Measurements from ENCODE around the gene PLP2.
A peak's percentile ranks its signal among the peaks of the same experiment; 100 is the strongest.
"Not testable (repeated sequence)": the region's sequence is repeated elsewhere in the genome, so short reads cannot be mapped to it uniquely, and the experiment has no call there.

PLP2 gene, protein sequence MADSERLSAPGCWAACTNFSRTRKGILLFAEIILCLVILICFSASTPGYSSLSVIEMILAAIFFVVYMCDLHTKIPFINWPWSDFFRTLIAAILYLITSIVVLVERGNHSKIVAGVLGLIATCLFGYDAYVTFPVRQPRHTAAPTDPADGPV

DNA sequence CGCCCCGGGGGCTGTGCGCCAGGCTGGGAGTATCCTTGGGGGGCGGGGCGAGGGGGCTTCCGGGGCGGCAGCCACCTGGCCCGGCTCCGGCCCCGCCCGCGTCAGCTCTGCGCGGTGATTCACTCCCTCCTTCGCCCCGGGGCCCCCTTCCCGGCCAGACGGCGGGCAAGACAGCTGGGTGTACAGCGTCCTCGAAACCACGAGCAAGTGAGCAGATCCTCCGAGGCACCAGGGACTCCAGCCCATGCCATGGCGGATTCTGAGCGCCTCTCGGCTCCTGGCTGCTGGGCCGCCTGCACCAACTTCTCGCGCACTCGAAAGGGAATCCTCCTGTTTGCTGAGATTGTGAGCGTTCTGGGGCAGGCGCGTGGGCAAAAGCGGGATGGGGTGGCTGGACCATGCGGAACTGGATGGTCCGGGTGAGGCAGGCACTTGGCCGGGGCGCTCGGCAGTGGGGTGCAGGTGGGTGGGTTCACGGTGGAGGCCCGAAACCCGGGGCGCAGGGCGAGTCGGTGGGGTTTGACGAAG, at the start of gene PLP2:
PLP2 (plus strand) TSS at position 147 of the 528 bp plus-strand sequence; CDS start at position 250, 103 bp downstream.
- DNase-seq (ENCODE audit: low read depth in 3 of 3): peak in 2 of 3 donors; percentile 65 to 69

DNA sequence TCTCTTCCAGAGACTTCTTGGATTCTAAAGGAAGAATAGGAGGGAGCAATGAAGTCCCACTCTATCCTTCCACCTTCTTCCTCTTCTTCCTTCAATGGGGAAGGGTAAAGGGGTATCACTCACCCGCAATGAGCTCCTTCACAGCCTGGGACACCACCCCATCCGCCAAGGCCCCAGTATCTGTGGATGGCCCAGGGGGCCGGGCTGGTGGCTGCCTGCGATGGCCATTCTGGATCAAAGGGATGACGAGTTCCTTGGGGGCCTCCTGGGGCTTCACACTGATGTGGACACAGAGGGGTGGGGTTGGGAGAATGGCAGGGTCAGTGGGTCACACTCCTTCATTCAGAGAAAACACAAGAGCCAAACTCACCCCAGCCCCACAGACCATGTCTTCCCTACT, 49.2 kb upstream of the PLP2 start:
- DNase-seq (ENCODE audit: low read depth in 3 of 3): no peak

DNA sequence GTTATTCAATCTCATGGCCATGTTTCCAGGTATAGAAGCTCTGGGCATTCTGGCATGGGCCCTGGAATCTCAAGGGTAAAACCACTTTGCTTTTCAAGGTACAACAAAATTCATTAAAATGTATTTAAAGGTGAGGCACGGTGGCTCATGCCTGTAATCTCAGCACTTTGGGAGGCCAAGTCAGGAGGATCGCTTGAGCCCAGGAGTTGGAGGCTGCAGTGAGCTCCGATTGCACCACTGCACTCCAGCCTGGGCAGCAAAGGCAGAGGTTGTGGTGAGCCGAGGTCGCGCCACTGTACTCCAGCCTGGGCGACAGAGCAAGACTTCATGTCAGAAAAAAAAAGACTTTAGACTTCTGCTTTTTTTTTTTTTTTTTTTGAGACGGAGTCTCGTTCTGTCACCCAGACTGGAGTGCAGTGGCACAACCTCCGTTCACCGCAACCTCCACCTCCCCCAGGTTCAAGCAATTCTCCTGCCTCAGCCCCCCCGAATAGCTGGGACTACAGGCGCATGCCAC, 43.9 kb upstream of the PLP2 start:
- not testable (repeated sequence) for DNase-seq (ENCODE audit: low read depth in 3 of 3)

DNA sequence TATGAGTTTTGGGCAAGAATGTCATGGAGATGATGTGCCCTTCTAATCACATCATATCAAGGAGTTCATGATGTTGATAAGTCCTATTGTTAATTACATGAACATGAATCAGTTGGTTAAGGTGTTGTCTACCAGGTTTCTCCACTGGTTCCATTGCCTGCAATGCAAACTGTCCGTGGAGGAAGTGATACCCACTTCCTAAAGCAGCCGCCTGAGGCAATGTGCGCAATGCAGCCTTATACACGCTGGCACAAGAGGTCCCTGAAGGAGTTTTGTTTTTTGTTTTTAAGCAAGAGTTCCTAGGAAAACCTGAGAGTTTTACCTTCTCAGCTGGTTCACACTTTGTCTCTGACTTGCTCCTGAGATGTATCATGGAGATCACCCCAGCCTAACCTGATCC, 42.3 kb upstream of the PLP2 start:
- DNase-seq (ENCODE audit: low read depth in 3 of 3): no peak

GRCh38 chrX:49132275-49132674, 39.4 kb upstream of the PLP2 start:
- not testable (repeated sequence) for DNase-seq (ENCODE audit: low read depth in 3 of 3)

GRCh38 chrX:49133759-49134158, 37.9 kb upstream of the PLP2 start:
- DNase-seq (ENCODE audit: low read depth in 3 of 3): no peak

GRCh38 chrX:49137492-49137891, 34.2 kb upstream of the PLP2 start:
- no peak for DNase-seq (ENCODE audit: low read depth in 3 of 3)

GRCh38 chrX:49139713-49140112, 32.0 kb upstream of the PLP2 start:
- DNase-seq (ENCODE audit: low read depth in 3 of 3): no peak

DNA sequence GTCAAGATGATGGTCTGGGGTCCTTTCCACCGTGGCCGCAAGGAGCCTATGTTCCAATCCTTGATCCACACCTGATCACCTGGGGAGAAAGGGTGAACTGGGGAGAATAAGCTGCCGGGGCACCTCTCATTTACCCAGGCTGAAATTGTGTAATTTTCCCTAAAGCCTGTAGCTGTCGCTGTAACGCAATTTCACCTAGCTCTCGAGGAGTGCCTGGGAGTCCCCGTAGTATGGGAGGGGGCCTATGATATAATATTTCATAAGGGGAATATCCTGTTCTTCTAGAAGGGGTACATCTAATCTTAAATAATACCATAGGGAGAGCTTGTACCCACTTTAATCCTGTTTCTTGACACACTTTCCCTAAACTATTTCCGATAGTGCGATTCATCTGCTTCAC, 29.4 kb upstream of the PLP2 start:
- not testable (repeated sequence) for DNase-seq (ENCODE audit: low read depth in 3 of 3)

GRCh38 chrX:49143154-49143553, 28.5 kb upstream of the PLP2 start:
- DNase-seq (ENCODE audit: low read depth in 3 of 3): not testable (repeated sequence)

DNA sequence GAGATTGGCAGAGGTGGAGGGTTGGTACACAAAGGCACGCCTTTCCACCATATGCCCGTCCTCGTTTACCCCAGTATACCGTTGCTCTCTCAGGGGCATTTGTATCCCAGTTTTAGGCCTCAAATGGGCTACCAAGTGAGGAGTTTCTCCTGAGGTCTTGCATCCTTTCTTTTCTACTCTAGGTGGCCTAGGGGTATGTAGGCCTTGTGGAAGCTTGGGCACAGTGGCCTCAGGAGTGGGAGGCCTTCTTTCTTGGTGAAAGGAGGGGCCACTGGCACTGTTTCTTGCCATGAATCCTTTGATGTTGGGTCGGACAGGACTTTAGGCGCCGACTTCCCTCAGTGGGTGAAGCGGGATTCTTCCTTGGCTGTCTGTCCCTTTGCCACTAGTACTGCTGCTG, 24.4 kb upstream of the PLP2 start:
- no peak for DNase-seq (ENCODE audit: low read depth in 3 of 3)

GRCh38 chrX:49147936-49148335, 23.8 kb upstream of the PLP2 start:
- no peak for DNase-seq (ENCODE audit: low read depth in 3 of 3)

GRCh38 chrX:49148390-49149100, 23.2 kb upstream of the PLP2 start:
- not testable (repeated sequence) for DNase-seq (ENCODE audit: low read depth in 3 of 3)

GRCh38 chrX:49149291-49149690, 22.4 kb upstream of the PLP2 start:
- not testable (repeated sequence) for DNase-seq (ENCODE audit: low read depth in 3 of 3)

DNA sequence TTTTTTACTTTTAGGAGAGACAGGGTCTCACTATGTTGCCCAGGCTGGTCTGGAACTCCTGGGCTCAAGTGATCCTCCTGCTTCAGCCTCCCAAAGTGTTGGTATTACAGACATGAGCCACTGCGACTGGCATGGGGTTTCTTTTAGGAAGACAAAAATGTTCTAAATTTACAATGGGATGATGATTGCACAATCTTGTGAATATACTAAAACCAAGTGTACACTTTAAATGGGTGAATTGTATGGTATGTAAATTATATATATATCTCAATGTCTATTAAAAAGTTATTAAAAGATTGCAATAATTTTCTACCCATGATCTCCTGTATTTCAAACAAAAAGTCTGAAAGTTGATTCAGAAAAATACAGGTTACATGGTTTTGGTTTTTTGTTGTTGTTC, 18.2 kb upstream of the PLP2 start:
- no peak for DNase-seq (ENCODE audit: low read depth in 3 of 3)

DNA sequence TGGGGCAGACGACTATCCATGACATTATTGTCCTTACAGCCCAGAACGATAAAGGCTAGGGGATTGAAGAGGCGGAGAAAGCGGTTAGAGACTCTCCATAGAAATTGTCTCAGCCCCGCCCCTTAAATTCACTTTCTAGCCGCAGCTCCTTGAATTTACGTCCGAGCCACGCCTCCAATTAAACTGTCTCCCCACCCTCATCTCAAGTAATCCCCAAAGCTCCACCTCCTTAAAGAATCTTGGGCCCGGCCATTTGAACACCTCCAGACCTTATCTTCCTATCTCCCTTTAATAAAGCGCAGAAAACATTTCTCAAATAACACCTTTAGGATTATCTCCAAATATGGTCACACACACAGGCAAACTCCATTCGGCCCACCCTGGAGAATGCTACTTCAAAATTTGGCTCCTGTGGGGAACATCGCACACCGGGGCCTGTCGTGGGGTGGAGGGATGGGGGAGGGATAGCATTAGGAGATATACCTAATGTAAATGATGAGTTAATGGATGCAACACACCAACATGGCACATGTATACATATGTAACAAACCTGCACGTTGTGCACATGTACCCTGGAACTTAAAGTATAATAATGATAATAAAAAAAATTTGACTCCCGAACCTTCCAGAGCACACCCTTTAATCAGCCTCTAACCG, 16.3 kb upstream of the PLP2 start:
- peak in 1 of 3 donors; percentile 24 for DNase-seq (ENCODE audit: low read depth in 3 of 3)

GRCh38 chrX:49155900-49156837, 15.5 kb upstream of the PLP2 start:
- DNase-seq (ENCODE audit: low read depth in 3 of 3): peak; percentile 55 to 71 (median 70)

DNA sequence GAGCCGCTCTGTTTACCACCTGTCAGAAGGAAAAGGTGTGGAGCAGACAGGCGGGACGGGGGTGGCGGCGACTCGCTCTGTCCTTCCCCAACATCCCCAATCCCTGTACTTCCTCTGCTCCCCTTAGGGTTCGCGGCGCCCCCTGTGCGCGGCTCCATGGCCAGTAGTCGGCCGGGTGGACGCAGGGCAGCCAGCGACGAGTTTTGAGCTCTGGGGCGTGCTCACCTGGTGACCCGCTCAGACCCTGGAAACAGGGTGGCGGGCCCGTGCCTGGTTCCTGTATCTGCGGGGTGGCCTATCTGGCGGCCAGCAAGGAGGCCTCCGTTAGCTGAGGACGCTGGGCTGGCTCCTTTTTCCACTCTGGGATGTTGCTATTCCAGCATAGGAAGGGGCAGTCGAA, 14.5 kb upstream of the PLP2 start:
- no peak for DNase-seq (ENCODE audit: low read depth in 3 of 3)

DNA sequence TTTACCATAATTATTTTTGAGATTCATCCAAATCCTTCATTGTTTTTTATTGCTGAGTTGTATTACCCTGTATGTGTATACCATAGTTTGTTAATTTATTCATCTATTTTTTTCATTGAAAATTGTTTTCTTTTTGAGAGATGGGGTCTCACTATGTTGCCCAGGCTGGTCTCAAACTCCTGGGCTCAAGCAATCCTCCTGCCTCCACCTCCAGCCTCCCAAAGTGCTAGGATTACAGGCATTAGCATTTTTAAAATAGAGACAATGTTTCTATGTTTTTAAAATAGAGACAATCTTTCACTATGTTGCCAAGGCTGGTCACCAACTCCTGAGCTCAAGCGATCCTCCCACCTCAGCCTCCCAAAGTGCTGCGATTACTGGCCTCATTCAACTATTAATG, 10.8 kb upstream of the PLP2 start:
- no peak for DNase-seq (ENCODE audit: low read depth in 3 of 3)

DNA sequence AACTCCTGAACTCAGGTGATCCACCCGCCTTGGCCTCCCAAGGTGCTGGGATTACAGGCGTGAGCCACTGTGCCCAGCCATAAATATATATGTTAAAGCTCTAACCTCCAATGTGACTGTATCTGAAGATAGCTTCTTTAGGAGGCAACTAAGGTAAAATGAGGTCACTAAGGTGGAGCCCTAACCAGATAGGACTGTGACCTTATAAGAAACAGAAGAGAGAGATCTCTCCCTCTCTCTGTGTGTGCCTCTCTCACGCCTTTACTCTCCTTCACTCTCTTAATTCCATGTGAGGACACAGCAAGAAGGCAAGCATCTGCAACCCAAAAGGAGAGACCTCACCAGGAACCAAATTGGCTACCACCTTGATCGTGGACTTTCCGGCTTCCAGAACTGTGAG, 10.1 kb upstream of the PLP2 start:
- DNase-seq (ENCODE audit: low read depth in 3 of 3): no peak

- DNase-seq (ENCODE audit: low read depth in 3 of 3): no peak
Observed at GRCh38 chrX:49162620-49163019, 9.1 kb upstream of the PLP2 start, which contains the start of gene MAGIX. MAGIX (plus strand) TSS chrX:49162758; CDS start chrX:49162890, 132 bp downstream.
